Fibroblast of skin of left biceps (primary cell): ENCODE results near the gene PXMP2.
"Not testable (repeated sequence)": the region's sequence is repeated elsewhere in the genome, so short reads cannot be mapped to it uniquely, and the experiment has no call there.

Experiments used
- DNase-seq, 2 experiments: peaks; one replicate each; pipeline ENCODE4 v3.0.0-alpha.2; 2013; ENCODE audit warnings: low read depth in 2 of 2

The PXMP2 gene

DNA sequence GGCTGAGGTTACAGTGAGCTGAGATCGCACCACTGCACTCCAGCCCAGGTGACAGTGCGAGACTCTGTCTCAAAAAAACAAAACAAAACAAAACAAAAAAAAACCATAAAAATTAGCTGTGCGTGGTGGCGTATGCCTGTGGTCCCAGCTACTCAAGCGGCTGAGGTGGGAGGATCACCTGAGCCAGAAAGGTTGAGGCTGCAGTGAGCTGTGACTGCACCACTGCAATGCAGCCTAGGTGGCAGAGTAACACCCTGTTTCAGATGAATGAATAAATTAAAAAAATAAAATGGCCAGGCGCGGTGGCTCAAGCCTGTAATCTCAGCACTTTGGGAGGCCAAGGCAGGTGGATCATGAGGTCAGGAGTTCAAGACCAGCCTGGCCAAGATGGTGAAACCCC is 66.3 kb downstream of the PXMP2 start:
- not testable (repeated sequence) for DNase-seq

DNA sequence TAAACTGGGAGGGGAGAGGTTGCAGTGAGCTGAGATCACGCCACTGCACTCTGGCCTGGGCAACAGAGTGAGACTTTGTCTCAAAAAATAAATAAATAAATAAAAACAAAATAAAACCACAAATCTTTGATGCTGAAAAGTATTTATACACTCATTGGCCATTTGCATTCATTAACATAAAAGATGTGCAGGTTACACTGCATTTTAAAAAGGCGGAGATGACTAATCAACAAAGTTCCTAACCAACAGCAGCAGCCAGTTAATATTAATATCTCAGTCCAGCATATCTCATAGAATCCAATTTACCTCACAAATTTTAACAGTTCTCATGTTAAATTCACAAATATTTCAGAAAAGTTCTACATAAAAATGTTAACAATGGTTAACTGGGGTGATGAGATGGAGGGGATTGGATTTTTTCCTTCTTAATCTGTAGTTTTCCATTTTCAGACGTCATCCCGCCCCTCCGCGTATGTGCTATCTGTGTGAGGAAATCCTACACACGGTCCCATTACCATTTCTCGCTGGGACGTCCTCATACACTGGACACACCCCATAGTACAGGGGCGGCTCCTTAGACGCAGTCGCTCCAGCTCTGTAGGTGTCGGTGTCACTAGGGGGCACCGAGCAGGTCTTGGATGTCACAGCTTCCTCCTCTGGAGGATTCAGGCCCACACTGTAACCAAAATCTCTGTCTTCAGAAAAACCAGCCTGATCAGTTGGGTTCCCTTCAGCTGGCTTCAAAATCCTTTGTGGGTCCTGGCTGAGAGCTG is 67.0 kb downstream of the PXMP2 start:
- DNase-seq = no peak
